NCI-H345 treated with DMSO at 0.1 percent for 48 hours (cell line): Measurements from ENCODE around the gene C9orf50.
A peak's percentile ranks its signal among the peaks of the same experiment; 100 is the strongest.

Experiments
- DNase-seq: peaks from one replicate; lab custom pipeline; 2025; ENCODE audit not compliant: unreplicated experiment; lab: John Stamatoyannopoulos, UW

The C9orf50 gene

DNA sequence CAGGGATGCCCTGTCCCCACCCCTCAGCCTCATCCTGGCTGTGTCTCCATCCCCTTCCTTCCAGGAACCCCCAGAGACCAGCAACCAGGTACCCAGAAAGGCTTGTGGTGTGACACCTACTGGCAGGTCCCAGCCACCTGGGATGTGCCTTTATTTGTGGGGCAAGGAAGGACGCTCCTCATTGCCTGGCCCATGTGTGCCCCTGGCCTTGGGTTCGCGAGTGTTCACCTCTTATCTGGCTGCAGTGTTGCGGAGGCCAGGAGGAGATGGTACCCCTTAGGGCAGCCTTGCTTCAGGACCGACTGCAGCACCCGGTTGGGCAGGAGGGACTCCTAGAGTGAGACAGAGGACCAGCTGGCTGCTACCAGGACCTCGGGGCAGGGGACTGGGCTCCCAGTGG, 8.8 kb downstream of the C9orf50 start:
- no peak for DNase-seq

- no peak for DNase-seq
Measured at GRCh38 chr9:129611307-129611800, 9.5 kb downstream of the C9orf50 start.

- peak; percentile 18 for DNase-seq
Measured at GRCh38 chr9:129610473-129611306, 10.2 kb downstream of the C9orf50 start.

GRCh38 chr9:129610213-129610472, 10.8 kb downstream of the C9orf50 start:
- DNase-seq: no peak

DNA sequence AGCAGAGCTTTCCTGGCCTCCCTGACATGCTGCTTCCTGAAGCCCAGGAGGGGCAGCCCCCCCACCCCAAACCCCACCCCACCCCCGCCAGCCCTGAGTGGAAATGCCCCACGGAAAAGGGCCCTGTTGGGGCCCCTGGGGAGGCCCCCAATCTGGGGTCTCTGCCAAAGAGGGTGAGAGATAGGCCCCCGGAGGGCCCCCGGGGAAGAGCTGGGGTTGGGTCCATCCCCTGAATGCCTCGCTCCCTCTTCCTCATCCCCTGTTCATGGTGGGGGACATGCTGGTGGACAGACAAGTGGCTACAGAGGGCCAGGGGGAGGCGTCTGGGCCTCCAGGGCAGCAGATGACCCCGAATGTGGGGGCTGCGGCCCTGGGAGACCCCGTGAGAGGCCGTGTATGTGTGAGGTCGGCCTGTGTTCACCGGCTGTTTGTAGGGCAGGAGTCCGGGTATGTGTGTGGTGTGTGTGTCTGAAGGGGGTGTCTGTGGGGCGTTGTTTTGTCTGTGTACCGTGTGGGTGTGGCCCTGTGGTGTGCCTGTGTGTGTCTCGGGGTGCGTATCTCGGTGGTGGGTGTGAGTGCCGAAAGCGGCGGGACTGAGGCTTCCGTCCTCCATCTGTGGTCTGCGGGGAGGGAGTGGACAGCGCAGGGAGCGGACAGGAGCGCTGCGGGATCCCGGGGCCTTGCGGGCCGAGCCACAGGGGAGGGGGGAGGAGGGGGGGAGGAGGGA, 11.3 kb downstream of the C9orf50 start:
- no peak for DNase-seq

DNA sequence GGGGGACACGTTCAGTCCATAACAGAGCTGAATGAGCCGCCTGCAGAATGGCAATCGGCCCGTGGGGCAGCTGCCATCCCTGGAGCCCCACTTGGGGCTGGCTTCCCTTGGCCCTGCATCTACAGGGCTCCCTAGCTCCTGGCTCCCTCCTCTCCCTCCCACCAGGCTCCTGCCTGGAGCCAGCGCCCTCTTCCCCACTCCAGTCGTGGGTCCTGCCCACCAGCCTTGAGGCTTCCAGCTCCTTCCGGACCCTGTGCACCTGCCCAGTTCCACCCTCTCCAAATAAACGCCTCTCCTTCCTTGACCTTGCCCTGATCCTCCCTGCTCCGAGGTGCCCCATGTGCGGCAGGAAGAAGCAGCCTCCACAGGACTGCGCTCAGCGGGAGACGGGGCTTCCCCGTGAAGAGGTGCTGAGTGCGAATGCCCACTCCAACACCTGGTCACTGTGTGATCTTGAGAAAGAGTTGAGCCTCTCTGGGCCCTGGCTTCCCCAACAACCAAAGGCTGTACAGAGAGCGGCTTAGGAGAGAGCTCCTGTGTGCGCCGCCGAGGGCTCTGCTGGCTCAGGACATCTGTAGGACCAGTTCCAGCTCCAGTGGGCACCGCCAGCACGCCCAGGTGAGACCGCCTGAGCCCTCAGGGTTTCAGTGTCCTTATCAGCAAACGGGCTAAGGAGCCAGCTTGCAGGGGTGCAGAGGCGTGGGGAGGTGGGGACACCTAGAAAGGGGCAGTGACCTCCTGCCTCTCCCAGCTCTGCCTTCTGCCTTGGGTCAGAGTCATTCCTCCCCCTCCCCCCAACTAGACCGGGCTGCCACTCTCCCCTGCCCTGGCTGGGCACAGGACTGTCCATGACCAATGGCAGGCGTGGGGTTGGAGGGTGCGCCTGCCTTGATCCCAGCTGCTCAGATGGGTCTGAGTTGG, 12.1 kb downstream of the C9orf50 start:
- DNase-seq: no peak

GRCh38 chr9:129607027-129607387, 13.9 kb downstream of the C9orf50 start:
- no peak for DNase-seq

DNA sequence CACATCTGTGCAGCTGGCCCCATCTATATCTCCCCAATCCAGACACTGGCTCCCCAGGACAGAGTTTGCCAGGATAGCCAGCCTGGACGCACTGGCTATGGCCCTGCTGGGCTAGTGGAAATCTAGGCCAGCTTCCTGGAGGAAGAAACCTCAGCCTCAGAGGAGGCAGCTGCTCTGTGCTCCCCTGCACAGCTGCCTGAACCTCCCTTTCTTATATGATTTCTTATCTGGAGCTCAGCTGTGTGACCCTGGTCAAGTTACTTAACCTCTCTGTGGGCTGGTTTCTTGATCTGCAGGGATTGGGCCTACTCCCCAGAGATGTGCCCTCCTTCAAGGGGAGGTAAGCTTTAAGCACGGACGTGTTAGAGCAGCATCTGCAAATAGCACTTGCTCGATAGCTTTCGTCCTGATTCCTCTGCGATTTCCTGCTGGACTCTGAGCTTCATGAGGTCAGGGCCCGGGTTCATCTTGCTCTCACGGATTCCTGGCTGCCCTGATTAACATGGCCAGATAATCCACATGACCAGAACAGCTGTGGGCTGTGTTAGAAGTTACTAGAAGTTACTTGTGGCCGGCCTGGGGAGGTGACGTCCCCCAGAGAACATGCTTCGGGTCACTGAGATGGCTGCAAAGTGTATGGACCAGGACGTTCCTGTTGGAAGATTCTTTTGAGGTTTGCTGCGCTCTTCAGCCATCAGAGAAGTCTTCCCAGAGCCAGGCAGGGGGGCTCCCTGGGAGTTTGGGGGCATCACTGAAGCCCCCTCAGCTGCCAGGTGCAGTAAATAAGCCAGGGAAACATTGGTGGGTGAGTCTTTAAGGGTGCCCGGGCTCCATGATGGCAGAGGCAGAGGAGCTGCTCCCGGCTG, 14.5 kb downstream of the C9orf50 start:
- no peak for DNase-seq

GRCh38 chr9:129604766-129605163, 16.1 kb downstream of the C9orf50 start:
- no peak for DNase-seq

DNA sequence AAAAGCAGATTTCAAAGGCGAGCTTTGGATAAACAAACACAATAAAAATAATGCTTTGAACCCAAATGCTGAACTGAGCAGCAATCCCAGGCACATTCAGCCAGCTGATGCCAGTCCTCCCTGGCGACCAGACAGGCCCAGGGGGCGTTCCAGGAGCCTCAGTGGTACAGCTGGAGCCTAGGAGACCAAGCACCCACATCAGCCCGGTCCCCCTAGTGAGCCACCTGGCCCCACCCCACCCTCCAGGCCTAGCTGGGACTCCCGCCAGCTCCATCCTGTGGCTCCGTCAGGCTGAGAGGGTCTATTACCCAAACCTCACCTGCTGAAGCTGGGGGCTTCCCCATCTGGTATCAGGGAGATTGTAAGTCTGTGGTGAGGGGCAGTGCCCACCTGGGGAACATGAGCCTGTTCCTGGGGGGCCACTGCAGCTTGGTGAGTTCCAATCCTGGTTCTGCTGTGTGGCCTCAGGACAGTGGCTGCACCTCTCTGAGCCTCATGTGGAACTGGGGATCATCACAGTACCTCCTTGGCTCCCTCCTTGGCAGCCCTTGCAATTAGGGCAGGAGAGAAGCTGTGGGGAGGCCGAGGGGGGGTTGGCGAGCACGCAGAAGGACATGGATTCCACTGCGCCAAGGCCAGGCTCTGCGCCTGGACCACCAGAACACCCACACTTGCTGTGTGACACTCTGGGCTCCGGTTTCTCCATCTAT, 16.7 kb downstream of the C9orf50 start:
- DNase-seq: no peak

DNA sequence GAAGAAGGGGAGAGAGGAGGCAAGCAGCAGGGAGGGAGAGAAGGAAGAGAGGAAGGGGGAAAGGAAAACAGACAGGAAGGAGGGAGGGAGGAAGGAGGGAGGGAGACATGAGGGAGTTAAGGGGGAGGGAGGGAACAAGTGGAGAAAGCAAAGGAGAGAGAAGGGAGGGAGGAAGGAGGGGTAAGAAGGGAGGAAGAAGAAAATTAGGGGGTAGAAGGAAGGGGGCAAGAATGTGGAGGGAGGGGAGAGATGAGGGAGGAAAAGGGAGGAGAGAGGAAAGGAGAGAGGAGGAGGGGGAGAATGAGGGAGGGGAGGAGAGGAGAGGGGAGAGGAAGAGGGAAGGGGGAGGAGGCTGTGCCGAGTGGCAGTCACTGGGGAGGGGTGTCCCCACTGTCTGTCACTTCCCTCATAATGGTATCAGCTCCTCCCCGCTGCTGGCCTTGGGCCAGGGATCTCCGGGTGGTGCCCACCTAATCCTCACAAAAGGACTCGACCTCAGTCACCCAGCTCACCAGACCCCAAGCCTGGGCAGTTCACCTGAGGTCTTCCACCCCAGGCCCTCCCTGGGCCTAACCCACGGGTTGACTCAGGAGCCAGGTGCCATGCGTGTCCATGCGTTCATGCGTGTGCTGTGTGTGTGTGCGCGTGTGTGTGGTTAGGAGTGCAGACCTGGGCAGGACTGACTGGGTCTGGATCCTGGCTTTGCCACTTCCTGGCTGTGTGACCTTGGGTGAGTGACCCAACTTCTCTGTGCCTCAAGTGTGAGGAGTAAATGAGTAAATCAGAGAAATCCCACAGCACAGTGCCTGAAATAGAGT, 18.1 kb downstream of the C9orf50 start:
- no peak for DNase-seq

GRCh38 chr9:129601082-129601674, 19.7 kb downstream of the C9orf50 start:
- no peak for DNase-seq

DNA sequence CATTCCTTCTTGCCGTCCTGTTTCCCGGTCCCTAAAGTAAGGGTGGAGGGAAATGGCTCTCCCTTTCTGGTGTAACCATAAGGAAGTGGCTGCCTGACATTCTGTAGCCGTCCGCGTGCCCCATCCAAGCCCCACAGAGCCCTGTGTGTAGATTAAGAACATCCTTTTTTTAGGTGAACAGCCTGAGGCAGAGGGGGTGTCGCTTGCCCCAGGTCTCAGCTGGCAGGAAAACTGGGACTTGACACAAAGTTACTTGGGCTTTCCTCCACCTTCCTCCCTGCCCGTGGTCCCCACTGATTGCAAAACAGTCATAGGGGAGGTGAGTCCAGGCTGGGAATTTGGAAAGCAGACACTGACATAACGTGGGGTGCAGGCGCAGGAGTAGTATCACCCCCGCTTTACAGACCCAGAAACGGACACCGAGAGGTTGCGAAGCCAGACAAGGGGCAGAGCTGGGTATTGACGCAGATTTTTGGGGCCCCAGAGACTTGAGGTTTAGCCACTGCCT, 22.8 kb downstream of the C9orf50 start:
- no peak for DNase-seq

DNA sequence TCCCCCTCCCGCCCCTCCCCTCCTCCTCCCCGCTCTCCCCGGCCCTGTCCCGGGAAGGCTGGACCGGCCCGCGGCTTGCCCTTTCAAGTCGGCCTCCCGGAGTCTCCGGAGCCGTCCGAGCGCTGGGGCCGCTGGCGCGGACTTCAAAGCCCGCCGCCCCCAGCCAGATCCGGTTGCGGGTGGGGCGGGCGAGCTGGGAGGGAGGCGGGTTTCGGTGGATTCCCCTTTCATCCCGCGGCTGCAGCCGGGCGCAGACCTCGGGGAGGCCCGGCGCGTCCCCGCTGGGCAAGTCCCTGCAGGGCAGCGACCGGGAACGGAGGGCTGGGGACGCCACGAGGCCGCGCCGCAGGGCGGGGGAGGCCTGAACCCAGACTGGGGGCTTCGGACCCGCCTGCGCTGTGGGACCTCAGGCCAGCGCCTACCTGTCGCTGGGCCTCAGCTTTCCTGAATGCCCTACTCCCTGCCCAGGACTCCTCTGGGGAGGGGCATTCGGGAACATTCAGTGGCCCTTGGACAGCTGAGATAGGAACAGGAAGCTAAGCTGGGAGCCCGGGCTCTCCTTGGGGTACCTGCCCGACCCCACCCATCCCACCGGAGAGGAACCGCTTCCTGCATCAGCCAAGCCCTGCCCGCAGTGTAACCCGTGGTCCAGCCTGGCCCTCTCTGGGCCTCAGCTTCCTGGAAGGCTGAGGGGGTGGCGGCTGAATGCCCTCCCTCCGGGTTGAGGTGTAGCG, 23.4 kb downstream of the C9orf50 start:
- DNase-seq: no peak

GRCh38 chr9:129596541-129597331, 24.2 kb downstream of the C9orf50 start:
- no peak for DNase-seq

- no peak for DNase-seq
Measured at GRCh38 chr9:129595903-129596540, 24.9 kb downstream of the C9orf50 start.
